H9 (cell line): Measurements from ENCODE around the gene FHL1. TPM values are rescaled to one million over a fixed set of nuclear protein-coding genes. Genes with fewer than 3 reads are reported as not detected.
"Not testable (repeated sequence)": the region's sequence is repeated elsewhere in the genome, so short reads cannot be mapped to it uniquely, and the experiment has no call there.

Source experiments
- DNase-seq: peaks from one replicate; pipeline ENCODE4 v3.0.0-alpha.2; 2017
- H2AFZ ChIP-seq: one replicate; pipeline ENCODE4 v1.6.1; 2013; ENCODE audit warnings: mild to moderate bottlenecking, low read length, control low read depth, moderate library complexity
- H2AK5ac ChIP-seq: 2 replicates; pipeline ENCODE4 v1.6.1; 2013; ENCODE audit warnings: low read length, control low read depth, mixed read lengths; ENCODE audit not compliant: insufficient read length
- H2BK120ac ChIP-seq: one replicate; pipeline ENCODE4 v1.6.1; 2013; ENCODE audit warnings: low read depth, mild to moderate bottlenecking, low read length, control low read depth, inconsistent platforms; ENCODE audit not compliant: poor library complexity, severe bottlenecking
- H2BK12ac ChIP-seq: 2 replicates; pipeline ENCODE4 v1.6.1; 2013; ENCODE audit warnings: low read length, control low read depth, mixed read lengths, low read depth; ENCODE audit not compliant: insufficient read length
- H2BK15ac ChIP-seq: 2 replicates; pipeline ENCODE4 v1.6.1; 2013; ENCODE audit warnings: low read depth, low read length, control low read depth
- H2BK20ac ChIP-seq: one replicate; pipeline ENCODE4 v1.6.1; 2013; ENCODE audit warnings: low read depth, mild to moderate bottlenecking, low read length, control low read depth, inconsistent platforms; ENCODE audit not compliant: poor library complexity, severe bottlenecking
- H2BK5ac ChIP-seq: 2 replicates; pipeline ENCODE4 v1.6.1; 2013; ENCODE audit warnings: low read length, control low read depth, mixed read lengths; ENCODE audit not compliant: insufficient read length
- H3K14ac ChIP-seq: 2 replicates; pipeline ENCODE4 v1.6.1; 2013; ENCODE audit warnings: low read length, control low read depth; ENCODE audit not compliant: insufficient read depth
- H3K18ac ChIP-seq: 2 replicates; pipeline ENCODE4 v1.6.1; 2013; ENCODE audit warnings: low read depth, mild to moderate bottlenecking, mixed read lengths, low read length, control low read depth; ENCODE audit not compliant: insufficient read length
- H3K23ac ChIP-seq: 2 replicates; pipeline ENCODE4 v1.6.1; 2013; ENCODE audit warnings: low read length, control low read depth, mixed read lengths, low read depth; ENCODE audit not compliant: insufficient read length
- H3K23me2 ChIP-seq: 2 replicates; pipeline ENCODE4 v1.6.1; 2013; ENCODE audit warnings: low read depth, mild to moderate bottlenecking, mixed read lengths, low read length, control low read depth; ENCODE audit not compliant: insufficient read length, poor library complexity, severe bottlenecking
- H3K27ac ChIP-seq: 2 replicates; pipeline ENCODE4 v1.5.1; 2013; ENCODE audit warnings: low read length, control low read depth, mixed read lengths, low read depth; ENCODE audit not compliant: insufficient read length
- H3K27me3 ChIP-seq: 2 replicates; pipeline ENCODE4 v1.6.1; 2013; ENCODE audit warnings: low read length, control low read depth, inconsistent platforms; ENCODE audit not compliant: insufficient read depth
- H3K4ac ChIP-seq: 2 replicates; pipeline ENCODE4 v1.6.1; 2013; ENCODE audit warnings: low read depth, mild to moderate bottlenecking, control low read depth, inconsistent platforms, low read length, moderate library complexity
- H3K4me1 ChIP-seq: 2 replicates; pipeline ENCODE4 v1.6.1; 2013; ENCODE audit warnings: low read length, control low read depth, inconsistent platforms; ENCODE audit not compliant: insufficient read depth
- H3K4me2 ChIP-seq: 2 replicates; pipeline ENCODE4 v1.6.1; 2013; ENCODE audit warnings: low read length, control low read depth, mixed read lengths; ENCODE audit not compliant: insufficient read length, insufficient read depth
- H3K56ac ChIP-seq: 2 replicates; pipeline ENCODE4 v1.6.1; 2013; ENCODE audit warnings: low read depth, mild to moderate bottlenecking, mixed read lengths, low read length, control low read depth; ENCODE audit not compliant: insufficient read length
- H3K79me1 ChIP-seq: 2 replicates; pipeline ENCODE4 v1.6.1; 2013; ENCODE audit warnings: low read depth, mild to moderate bottlenecking, moderate library complexity, low read length, control low read depth, inconsistent platforms; ENCODE audit not compliant: insufficient read depth, poor library complexity, severe bottlenecking
- H3K79me2 ChIP-seq: 2 replicates; pipeline ENCODE4 v1.6.1; 2013; ENCODE audit warnings: low read length, control low read depth, inconsistent platforms; ENCODE audit not compliant: insufficient read depth
- H3K9ac ChIP-seq: 2 replicates; pipeline ENCODE4 v1.6.1; 2013; ENCODE audit warnings: low read length, control low read depth, mixed read lengths; ENCODE audit not compliant: insufficient read length; ENCODE audit errors: extremely low read depth
- H3K9me3 ChIP-seq: one replicate; pipeline ENCODE4 v1.6.1; 2013; ENCODE audit warnings: low read depth, low read length, inconsistent platforms; ENCODE audit not compliant: control insufficient read depth
- H3T11ph ChIP-seq: one replicate; pipeline ENCODE4 v1.6.1; 2013; ENCODE audit warnings: mild to moderate bottlenecking, low read length, control low read depth, inconsistent platforms
- H4K20me1 ChIP-seq: one replicate; pipeline ENCODE4 v1.6.1; 2013; ENCODE audit not compliant: control insufficient read depth, insufficient read length, insufficient read depth
- H4K5ac ChIP-seq: 2 replicates; pipeline ENCODE4 v1.6.1; 2013; ENCODE audit warnings: low read depth, mild to moderate bottlenecking, mixed read lengths, low read length, control low read depth; ENCODE audit not compliant: insufficient read length
- H4K8ac ChIP-seq: replicated peaks from 2 replicates; pipeline ENCODE4 v1.6.1; 2013; ENCODE audit warnings: low read length, control low read depth, mixed read lengths, low read depth; ENCODE audit not compliant: insufficient read length
- H4K91ac ChIP-seq: 2 replicates; pipeline ENCODE4 v1.6.1; 2013; ENCODE audit warnings: low read depth, mild to moderate bottlenecking, moderate library complexity, mixed read lengths, low read length, control low read depth; ENCODE audit not compliant: insufficient read length
- H3K27ac Mint-ChIP-seq, 3 experiments: 2 replicates in 2 of 3; 3 replicates in 1 of 3; pipeline ENCODE4 v1.8.0; 2020 to 2021; ENCODE audit warnings: mixed read lengths in 3 of 3, mild to moderate bottlenecking in 1 of 3, moderate library complexity in 1 of 3
- H3K27me3 Mint-ChIP-seq: 2 replicates; pipeline ENCODE4 v1.8.0; 2021; ENCODE audit warnings: low read depth, mild to moderate bottlenecking, moderate library complexity, mixed read lengths
- H3K36me3 Mint-ChIP-seq, 3 experiments: 2 replicates in 2 of 3; 3 replicates in 1 of 3; pipeline ENCODE4 v1.8.0; 2020 to 2021; ENCODE audit warnings: low read depth in 3 of 3, mixed read lengths in 3 of 3; ENCODE audit not compliant: insufficient read depth in 1 of 3
- H3K4me1 Mint-ChIP-seq, 2 experiments: 2 replicates each; pipeline ENCODE4 v1.8.0; 2020; ENCODE audit warnings: mixed read lengths in 2 of 2
- H3K4me3 Mint-ChIP-seq, 2 experiments: 2 replicates in 1 of 2; 3 replicates in 1 of 2; pipeline ENCODE4 v1.8.0; 2020 to 2021; ENCODE audit warnings: mild to moderate bottlenecking in 2 of 2, mixed read lengths in 2 of 2, moderate library complexity in 1 of 2
- H3K9me3 Mint-ChIP-seq, 2 experiments: 2 replicates in 1 of 2; 3 replicates in 1 of 2; pipeline ENCODE4 v1.8.0; 2020; ENCODE audit warnings: mild to moderate bottlenecking in 2 of 2, mixed read lengths in 2 of 2, moderate library complexity in 1 of 2
- WGBS: extraction: QIAGEN DNeasy Blood & Tissue Kit; methylation state at CpG from one replicate; pipeline ENCODE4 v1.1.7; 2013; ENCODE audit warnings: missing lambda C conversion rate, low lambda C conversion rate, mixed read lengths; ENCODE audit not compliant: insufficient read length; ENCODE audit errors: extremely low coverage; 5-methylcytosine and 5-hydroxymethylcytosine counted together
- total RNA-seq: library from RNA; stranded (reverse); gene quantifications from 2 replicates; pipeline ENCODE4 v1.2.1, GENCODE V29; 2021
- TF ChIP-seq, protein P1 (sequence below): fragments of 200-600 bp; sonication (generic); conservative IDR thresholded peaks from 3 replicates; pipeline ENCODE4 v1.8.0; 2021; ENCODE audit warnings: antibody characterized with exemption, mild to moderate bottlenecking

FHL1 gene
- total RNA-seq, 1 experiment from 2014 or later = 20.0 TPM

DNA sequence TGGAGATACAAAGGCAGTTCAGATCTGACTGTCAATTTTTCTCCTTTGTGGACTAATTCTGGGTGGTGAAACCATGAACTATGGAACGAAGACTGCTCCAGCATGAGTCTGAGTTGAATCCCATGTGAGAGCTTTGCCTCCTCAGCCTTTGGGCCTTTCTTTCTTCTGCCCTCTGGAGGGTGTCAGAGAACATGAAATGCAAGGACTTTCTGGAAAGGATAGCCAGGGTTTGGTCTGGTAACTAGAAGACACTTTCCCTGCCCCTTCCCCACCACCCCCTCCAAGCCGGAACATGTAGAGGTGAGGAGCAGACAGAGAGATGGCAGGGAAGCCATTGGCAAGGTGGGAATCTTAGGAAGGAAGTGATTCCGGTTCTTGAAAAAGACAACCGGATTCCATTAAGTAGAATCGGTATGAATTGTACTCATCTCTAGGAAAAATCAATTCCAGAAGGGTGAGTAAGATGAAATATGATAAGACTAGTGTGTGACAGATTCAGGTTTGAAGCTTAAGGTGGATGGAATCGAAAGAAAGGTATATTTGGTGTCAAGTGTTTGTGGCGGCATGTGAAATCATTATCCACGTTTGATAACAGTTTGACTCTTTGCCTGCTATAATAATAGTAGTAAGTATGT is 19.0 kb downstream of the FHL1 start:
- Histone ChIP-seq H2AK5ac (no peak overlapping the region), H2BK120ac (no peak overlapping the region), H3K4me1 (no peaks in the 10 kb centered on the region), H3K9ac (no peak overlapping the region), H3K23me2 (no peaks in the 10 kb centered on the region), H4K8ac (no peak overlapping the region), H2BK5ac (no peak overlapping the region), H3K27me3 (no peaks in the 10 kb centered on the region), H2BK20ac (no peak overlapping the region), H3K4me2 (no peak overlapping the region), H4K5ac (no peak overlapping the region), H2BK15ac (no peak overlapping the region), H3T11ph (no peak overlapping the region), H2AFZ (no peak overlapping the region), H3K18ac (no peak overlapping the region), H4K91ac (no peak overlapping the region), H3K9me3 (peaks cover 24% of the 10 kb centered on the region), H3K27ac (no peak overlapping the region), H3K56ac (no peak overlapping the region), H3K79me2 (no peaks in the 10 kb centered on the region), H3K23ac (no peak overlapping the region), H3K14ac (no peak overlapping the region), H2BK12ac (no peak overlapping the region), H4K20me1 (no peaks in the 10 kb centered on the region), H3K4ac (no peak overlapping the region), H3K79me1 (no peaks in the 10 kb centered on the region)
- peaks cover 60 to 70% of the 10 kb centered on the region in 2 experiments for H3K9me3 Mint-ChIP-seq
- TF ChIP-seq, protein P1, sequence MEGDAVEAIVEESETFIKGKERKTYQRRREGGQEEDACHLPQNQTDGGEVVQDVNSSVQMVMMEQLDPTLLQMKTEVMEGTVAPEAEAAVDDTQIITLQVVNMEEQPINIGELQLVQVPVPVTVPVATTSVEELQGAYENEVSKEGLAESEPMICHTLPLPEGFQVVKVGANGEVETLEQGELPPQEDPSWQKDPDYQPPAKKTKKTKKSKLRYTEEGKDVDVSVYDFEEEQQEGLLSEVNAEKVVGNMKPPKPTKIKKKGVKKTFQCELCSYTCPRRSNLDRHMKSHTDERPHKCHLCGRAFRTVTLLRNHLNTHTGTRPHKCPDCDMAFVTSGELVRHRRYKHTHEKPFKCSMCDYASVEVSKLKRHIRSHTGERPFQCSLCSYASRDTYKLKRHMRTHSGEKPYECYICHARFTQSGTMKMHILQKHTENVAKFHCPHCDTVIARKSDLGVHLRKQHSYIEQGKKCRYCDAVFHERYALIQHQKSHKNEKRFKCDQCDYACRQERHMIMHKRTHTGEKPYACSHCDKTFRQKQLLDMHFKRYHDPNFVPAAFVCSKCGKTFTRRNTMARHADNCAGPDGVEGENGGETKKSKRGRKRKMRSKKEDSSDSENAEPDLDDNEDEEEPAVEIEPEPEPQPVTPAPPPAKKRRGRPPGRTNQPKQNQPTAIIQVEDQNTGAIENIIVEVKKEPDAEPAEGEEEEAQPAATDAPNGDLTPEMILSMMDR = peak; percentile 33; the same call in 1 of the 3 replicates
- no peaks in the 10 kb centered on the region for H3K27me3 Mint-ChIP-seq
- H3K4me3 Mint-ChIP-seq = no peak overlapping the region
- H3K4me1 Mint-ChIP-seq = peaks cover 45 to 62% of the 10 kb centered on the region in 2 experiments
- no peak for DNase-seq
- WGBS = 100% methylated on average over 1 of the region's 8 CpGs
- peaks cover 0 to 4% (median 3%) of the 10 kb centered on the region in 3 experiments; a peak in 4 of 7 replicates for H3K36me3 Mint-ChIP-seq
- H3K27ac Mint-ChIP-seq = peak overlapping the region in 1 of 3 experiments; percentile 88; a peak in 1 of 7 replicates

DNA sequence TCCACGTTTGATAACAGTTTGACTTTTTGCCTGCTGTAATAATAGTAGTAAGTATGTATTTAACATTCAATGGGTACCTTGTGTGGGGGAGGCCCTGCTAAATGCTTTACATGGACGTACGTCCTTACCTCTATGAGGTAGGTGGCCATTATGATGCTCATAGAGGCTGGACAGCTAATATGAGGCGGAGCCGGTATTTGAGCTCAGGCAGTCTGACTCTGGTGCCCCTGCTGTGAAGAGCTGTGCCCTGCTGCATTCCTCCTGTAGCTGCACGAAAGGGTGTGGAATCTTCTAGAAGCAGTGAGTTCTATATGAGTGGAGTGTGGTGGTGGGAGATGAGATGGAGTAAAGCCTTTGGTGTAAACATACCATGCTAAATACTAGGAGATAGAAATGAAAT is 20.7 kb downstream of the FHL1 start:
- H3K27ac ChIP-seq, H4K20me1 ChIP-seq, H3K4ac ChIP-seq, H3K56ac ChIP-seq, H4K8ac ChIP-seq, H2BK20ac ChIP-seq, H3K27me3 ChIP-seq, H3K23ac ChIP-seq, H4K91ac ChIP-seq, H2AFZ ChIP-seq, H4K5ac ChIP-seq, H3K79me2 ChIP-seq, H2BK5ac ChIP-seq, H3K14ac ChIP-seq, H3K4me1 ChIP-seq, H3T11ph ChIP-seq, H3K9ac ChIP-seq, DNase-seq, H3K18ac ChIP-seq, H3K4me2 ChIP-seq, H2BK15ac ChIP-seq, H2AK5ac ChIP-seq, H3K36me3 Mint-ChIP-seq, H3K27me3 Mint-ChIP-seq, H3K79me1 ChIP-seq, H3K27ac Mint-ChIP-seq, H3K23me2 ChIP-seq, H2BK120ac ChIP-seq, H2BK12ac ChIP-seq, H3K4me3 Mint-ChIP-seq: not testable (repeated sequence)
- no CpG with 5 or more reads among the region's 6 CpGs for WGBS
- peaks cover 24% of the 10 kb centered on the region for H3K9me3 ChIP-seq
- Mint-ChIP-seq H3K9me3 (peaks cover 58 to 63% of the 10 kb centered on the region in 2 experiments), H3K4me1 (peaks cover 43 to 60% of the 10 kb centered on the region in 2 experiments)
